Measurements from ENCODE around the gene DGKD.

Gene DGKD

DNA sequence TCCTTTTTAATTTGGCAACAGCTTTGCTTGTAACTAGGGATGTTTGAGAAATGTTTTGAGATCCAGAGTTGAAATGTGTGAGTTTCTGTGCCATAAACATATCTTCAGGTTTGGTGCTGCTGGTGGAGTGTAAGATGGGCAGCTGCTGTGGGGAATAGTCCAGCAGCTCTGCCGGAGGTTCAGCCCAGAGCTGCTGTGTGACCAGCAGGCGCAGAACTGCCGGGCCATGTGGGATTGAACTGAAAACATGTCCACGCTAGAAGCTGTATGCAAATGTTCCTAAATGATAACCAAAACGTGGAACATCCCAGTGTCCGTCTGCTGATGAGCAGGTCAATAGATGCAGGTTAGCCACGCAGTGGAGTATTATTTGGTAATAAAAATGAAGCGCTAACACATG, 99.6 kb downstream of the DGKD start:
- Histone ChIP-seq H3K4me3 (ENCODE audit: low read length in 2 of 2) (no peak overlapping the region), H3K36me3 (ENCODE audit: control insufficient read depth in 2 of 2, insufficient read depth in 2 of 2, low read length in 2 of 2) (peaks cover 56 to 77% of the 10 kb centered on the region in 2 donors), H3K9ac (ENCODE audit: low read length in 2 of 2) (no peak overlapping the region), H3K4me1 (ENCODE audit: control insufficient read depth, insufficient read depth, low read length) (peaks cover 4% of the 10 kb centered on the region), H3K9me3 (ENCODE audit: control insufficient read depth in 2 of 2, low read length in 2 of 2) (no peaks in the 10 kb centered on the region), H3K27me3 (ENCODE audit: control insufficient read depth in 1 of 2, insufficient read depth in 2 of 2, low read length in 2 of 2) (no peaks in the 10 kb centered on the region), H3K27ac (ENCODE audit: low read length) (no peak overlapping the region)

DNA sequence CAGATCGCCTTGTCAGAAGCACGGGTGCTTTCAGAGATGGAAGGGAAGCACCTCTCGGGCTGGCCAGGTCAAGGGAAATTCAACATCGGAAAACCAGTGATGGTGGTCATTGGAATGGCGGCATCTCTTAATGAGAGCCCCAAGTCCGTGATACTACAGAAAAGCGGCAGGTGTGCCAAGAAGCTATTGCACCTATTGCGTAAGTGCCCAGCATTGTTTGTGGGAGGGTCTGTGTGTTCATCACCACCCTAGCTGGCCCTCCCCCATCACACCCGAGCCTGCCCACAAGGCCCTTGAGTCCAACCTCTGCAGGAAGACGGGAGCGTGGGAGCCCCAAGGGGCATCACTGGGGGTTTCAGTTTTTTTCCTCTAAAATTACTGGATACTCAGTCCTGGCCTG, 100.7 kb downstream of the DGKD start:
- peaks cover 65 to 82% of the 10 kb centered on the region in 2 donors for H3K36me3 ChIP-seq (ENCODE audit: control insufficient read depth in 2 of 2, insufficient read depth in 2 of 2, low read length in 2 of 2)

DNA sequence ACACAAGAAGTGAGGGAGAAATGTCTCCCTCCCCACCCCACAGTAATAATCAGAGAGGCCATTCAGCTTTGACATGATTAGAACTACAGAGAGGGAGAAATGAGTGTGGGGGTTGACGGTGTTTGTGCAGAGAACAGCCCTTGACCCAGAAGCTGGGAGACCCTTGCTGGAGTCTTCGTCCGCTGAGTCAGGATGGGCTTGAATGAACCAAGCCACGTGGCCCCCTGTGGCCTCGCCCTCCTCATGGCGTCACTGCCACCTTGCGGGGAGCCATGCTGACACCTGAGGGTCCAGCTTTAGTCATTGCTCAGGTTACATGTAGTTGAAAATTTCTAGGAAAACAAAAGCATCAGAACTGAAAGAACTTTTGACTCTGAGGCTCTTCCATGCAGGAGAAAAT, 101.2 kb downstream of the DGKD start:
- no peaks in the 10 kb centered on the region for H3K9me3 ChIP-seq (ENCODE audit: control insufficient read depth in 2 of 2, low read length in 2 of 2)
- no peaks in the 10 kb centered on the region for H3K4me1 ChIP-seq (ENCODE audit: control insufficient read depth, insufficient read depth, low read length)
- H3K36me3 ChIP-seq (ENCODE audit: control insufficient read depth in 2 of 2, insufficient read depth in 2 of 2, low read length in 2 of 2), result peaks cover 68 to 81% of the 10 kb centered on the region in 2 donors
- H3K27ac ChIP-seq (ENCODE audit: low read length), result no peak overlapping the region
- no peaks in the 10 kb centered on the region for H3K27me3 ChIP-seq (ENCODE audit: control insufficient read depth in 1 of 2, insufficient read depth in 2 of 2, low read length in 2 of 2)
- H3K4me3 ChIP-seq (ENCODE audit: low read length in 2 of 2), result no peak overlapping the region
- H3K9ac ChIP-seq (ENCODE audit: low read length in 2 of 2), result no peak overlapping the region

More for the DNA sequence above, 100.7 kb downstream of the DGKD start:
- H3K4me3 ChIP-seq (ENCODE audit: low read length in 2 of 2), result no peak overlapping the region
- H3K9ac ChIP-seq (ENCODE audit: low read length in 2 of 2), result no peak overlapping the region
- no peak overlapping the region for H3K27ac ChIP-seq (ENCODE audit: low read length)
- no peaks in the 10 kb centered on the region for H3K9me3 ChIP-seq (ENCODE audit: control insufficient read depth in 2 of 2, low read length in 2 of 2)
- no peaks in the 10 kb centered on the region for H3K27me3 ChIP-seq (ENCODE audit: control insufficient read depth in 1 of 2, insufficient read depth in 2 of 2, low read length in 2 of 2)
- no peaks in the 10 kb centered on the region for H3K4me1 ChIP-seq (ENCODE audit: control insufficient read depth, insufficient read depth, low read length)

DNA sequence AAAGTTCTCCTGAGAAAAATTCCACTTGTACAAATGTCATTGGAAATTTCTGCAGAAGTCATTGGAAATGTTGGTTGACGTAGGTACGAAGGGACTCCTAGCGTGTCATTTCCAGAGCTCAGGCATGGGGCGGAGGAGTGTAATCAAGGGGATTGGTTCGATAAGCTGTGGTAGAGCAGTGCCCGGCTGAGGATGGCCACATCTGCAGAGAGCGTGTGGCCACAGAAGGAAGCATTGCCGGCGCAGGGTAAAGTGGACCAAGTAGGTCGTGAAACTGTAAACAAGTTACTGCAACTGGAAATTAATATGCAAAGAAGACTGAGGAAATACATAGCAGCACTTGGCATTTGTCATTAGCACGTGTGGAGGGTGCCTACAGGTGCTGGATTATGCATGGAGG, 101.8 kb downstream of the DGKD start:
- Histone ChIP-seq H3K36me3 (ENCODE audit: control insufficient read depth in 2 of 2, insufficient read depth in 2 of 2, low read length in 2 of 2) (peaks cover 67 to 78% of the 10 kb centered on the region in 2 donors), H3K27ac (ENCODE audit: low read length) (no peak overlapping the region)

DNA sequence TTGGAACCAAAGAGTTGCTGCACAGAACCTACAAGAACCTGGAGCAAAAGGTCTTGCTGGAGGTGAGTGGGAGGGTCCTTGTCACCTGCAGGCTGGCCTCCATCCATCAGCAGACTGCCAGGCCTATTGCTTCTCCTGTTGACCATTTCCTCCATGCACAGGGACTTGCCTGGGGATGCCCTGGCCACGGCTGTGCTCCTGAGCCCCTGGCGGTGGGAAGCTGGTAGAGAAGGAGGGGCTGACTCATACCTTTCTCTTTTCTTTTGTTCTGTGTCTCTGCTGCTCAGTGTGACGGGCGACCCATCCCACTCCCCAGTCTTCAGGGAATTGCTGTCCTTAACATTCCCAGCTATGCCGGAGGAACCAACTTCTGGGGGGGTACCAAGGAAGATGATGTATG, 102.6 kb downstream of the DGKD start:
- peaks cover 67 to 79% of the 10 kb centered on the region in 2 donors for H3K36me3 ChIP-seq (ENCODE audit: control insufficient read depth in 2 of 2, insufficient read depth in 2 of 2, low read length in 2 of 2)
- no peak overlapping the region for H3K27ac ChIP-seq (ENCODE audit: low read length)
- H3K4me3 ChIP-seq (ENCODE audit: low read length in 2 of 2), result no peak overlapping the region
- H3K4me1 ChIP-seq (ENCODE audit: control insufficient read depth, insufficient read depth, low read length), result no peaks in the 10 kb centered on the region
- no peaks in the 10 kb centered on the region for H3K9me3 ChIP-seq (ENCODE audit: control insufficient read depth in 2 of 2, low read length in 2 of 2)
- no peak overlapping the region for H3K9ac ChIP-seq (ENCODE audit: low read length in 2 of 2)
- H3K27me3 ChIP-seq (ENCODE audit: control insufficient read depth in 1 of 2, insufficient read depth in 2 of 2, low read length in 2 of 2), result no peaks in the 10 kb centered on the region

More for the DNA sequence above, 101.8 kb downstream of the DGKD start:
- no peak overlapping the region for H3K9ac ChIP-seq (ENCODE audit: low read length in 2 of 2)
- no peaks in the 10 kb centered on the region for H3K9me3 ChIP-seq (ENCODE audit: control insufficient read depth in 2 of 2, low read length in 2 of 2)
- H3K27me3 ChIP-seq (ENCODE audit: control insufficient read depth in 1 of 2, insufficient read depth in 2 of 2, low read length in 2 of 2), result no peaks in the 10 kb centered on the region
- no peaks in the 10 kb centered on the region for H3K4me1 ChIP-seq (ENCODE audit: control insufficient read depth, insufficient read depth, low read length)
- no peak overlapping the region for H3K4me3 ChIP-seq (ENCODE audit: low read length in 2 of 2)

DNA sequence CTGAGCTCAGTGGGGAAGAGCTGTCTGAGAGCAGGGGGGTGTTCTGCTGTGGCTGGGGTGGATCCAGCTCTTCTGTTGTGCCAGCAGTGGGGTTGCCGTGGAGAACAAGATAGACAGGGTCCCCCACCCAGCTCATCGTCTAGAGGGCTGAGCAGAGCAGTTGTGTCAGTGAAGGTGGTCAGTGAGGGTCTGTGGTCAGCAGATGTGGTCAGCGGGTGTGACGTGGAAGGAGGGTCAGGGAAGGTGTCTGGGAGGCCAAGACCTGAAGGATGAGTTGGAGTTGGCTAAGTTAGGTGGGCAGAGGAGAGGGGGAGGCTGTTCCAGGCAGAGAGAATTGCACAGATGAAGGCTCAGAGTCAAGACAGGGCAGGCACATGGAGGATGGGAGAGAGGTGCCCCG, 103.1 kb downstream of the DGKD start:
- H3K4me1 ChIP-seq (ENCODE audit: control insufficient read depth, insufficient read depth, low read length), result no peaks in the 10 kb centered on the region
- peaks cover 67 to 78% of the 10 kb centered on the region in 2 donors for H3K36me3 ChIP-seq (ENCODE audit: control insufficient read depth in 2 of 2, insufficient read depth in 2 of 2, low read length in 2 of 2)
- H3K9me3 ChIP-seq (ENCODE audit: control insufficient read depth in 2 of 2, low read length in 2 of 2), result no peaks in the 10 kb centered on the region
- no peak overlapping the region for H3K4me3 ChIP-seq (ENCODE audit: low read length in 2 of 2)
- H3K27ac ChIP-seq (ENCODE audit: low read length), result no peak overlapping the region
- H3K27me3 ChIP-seq (ENCODE audit: control insufficient read depth in 1 of 2, insufficient read depth in 2 of 2, low read length in 2 of 2), result no peaks in the 10 kb centered on the region
- H3K9ac ChIP-seq (ENCODE audit: low read length in 2 of 2), result no peak overlapping the region

DNA sequence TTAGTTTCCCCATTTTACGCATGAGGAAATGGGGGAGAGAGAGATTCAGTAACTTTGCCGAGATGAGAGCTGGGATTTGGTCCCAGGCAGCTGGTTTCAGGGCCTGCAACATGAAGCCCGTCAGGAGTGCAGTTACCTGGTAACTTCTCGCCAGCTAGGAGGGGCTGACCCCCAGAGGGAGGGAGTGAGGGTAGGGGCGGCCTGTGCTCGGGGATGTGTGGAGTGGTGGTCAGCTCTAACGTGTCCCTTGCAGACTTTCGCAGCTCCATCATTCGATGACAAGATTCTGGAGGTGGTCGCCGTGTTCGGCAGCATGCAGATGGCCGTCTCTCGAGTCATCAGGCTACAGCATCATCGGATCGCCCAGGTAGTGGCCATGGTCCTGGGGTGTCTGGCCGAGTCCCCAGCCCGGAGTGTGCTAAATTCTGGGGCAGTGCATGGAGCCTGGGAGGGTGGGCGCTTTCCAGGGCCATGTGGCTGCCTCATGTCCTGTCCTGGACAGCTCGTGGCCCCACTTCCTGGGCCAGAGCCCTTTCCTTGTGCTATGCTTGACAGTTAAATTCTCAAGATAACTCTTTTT, 103.8 kb downstream of the DGKD start:
- Histone ChIP-seq H3K27me3 (ENCODE audit: control insufficient read depth in 1 of 2, insufficient read depth in 2 of 2, low read length in 2 of 2) (no peaks in the 10 kb centered on the region), H3K4me3 (ENCODE audit: low read length in 2 of 2) (no peak overlapping the region), H3K36me3 (ENCODE audit: control insufficient read depth in 2 of 2, insufficient read depth in 2 of 2, low read length in 2 of 2) (peaks cover 69 to 77% of the 10 kb centered on the region in 2 donors), H3K27ac (ENCODE audit: low read length) (no peak overlapping the region), H3K9me3 (ENCODE audit: control insufficient read depth in 2 of 2, low read length in 2 of 2) (no peaks in the 10 kb centered on the region), H3K4me1 (ENCODE audit: control insufficient read depth, insufficient read depth, low read length) (no peaks in the 10 kb centered on the region), H3K9ac (ENCODE audit: low read length in 2 of 2) (no peak overlapping the region)

DNA sequence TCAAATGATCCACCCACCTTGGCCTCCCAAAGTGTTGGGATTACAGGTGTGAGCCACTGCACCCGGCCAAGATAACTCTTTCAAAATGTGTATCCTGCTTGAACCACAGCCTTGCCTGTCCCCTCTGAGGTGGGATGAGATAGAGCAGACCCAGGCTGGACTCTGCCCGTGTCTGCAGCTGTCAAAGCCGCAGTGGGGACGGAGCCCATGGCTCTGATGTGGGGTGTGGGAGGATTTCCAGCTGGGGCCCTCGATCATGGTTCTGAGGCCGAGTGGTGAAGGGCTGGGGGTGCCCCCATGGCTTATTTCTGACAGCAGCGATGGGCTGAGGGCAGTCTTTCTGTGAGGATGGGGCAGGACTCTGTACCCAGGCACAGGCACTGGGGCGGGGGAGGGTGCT, 104.5 kb downstream of the DGKD start:
- no peaks in the 10 kb centered on the region for H3K27me3 ChIP-seq (ENCODE audit: control insufficient read depth in 1 of 2, insufficient read depth in 2 of 2, low read length in 2 of 2)
- H3K9me3 ChIP-seq (ENCODE audit: control insufficient read depth in 2 of 2, low read length in 2 of 2), result no peaks in the 10 kb centered on the region
- no peak overlapping the region for H3K4me3 ChIP-seq (ENCODE audit: low read length in 2 of 2)
- no peak overlapping the region for H3K9ac ChIP-seq (ENCODE audit: low read length in 2 of 2)
- peaks cover 71 to 75% of the 10 kb centered on the region in 2 donors for H3K36me3 ChIP-seq (ENCODE audit: control insufficient read depth in 2 of 2, insufficient read depth in 2 of 2, low read length in 2 of 2)
- H3K27ac ChIP-seq (ENCODE audit: low read length), result no peak overlapping the region
- no peaks in the 10 kb centered on the region for H3K4me1 ChIP-seq (ENCODE audit: control insufficient read depth, insufficient read depth, low read length)

DNA sequence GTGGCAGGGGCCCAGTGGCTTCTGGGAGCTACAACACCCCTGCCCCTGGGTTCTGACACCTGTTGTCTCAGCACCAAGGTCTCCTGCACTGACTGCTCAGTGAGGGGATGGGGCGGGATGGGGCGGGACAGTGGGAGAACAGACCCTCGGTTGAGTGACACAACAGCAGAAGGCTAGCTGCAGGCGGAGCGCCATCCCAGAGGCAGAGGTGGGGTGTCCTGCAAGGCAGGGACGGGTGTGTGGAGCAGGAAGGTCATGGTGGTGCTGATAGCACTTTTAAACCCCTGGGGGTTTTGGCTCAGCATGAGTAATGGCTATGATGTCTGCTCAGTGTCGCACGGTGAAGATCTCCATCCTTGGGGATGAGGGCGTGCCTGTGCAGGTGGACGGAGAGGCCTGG, 105.1 kb downstream of the DGKD start:
- Histone ChIP-seq H3K36me3 (ENCODE audit: control insufficient read depth in 2 of 2, insufficient read depth in 2 of 2, low read length in 2 of 2) (peaks cover 73 to 76% of the 10 kb centered on the region in 2 donors), H3K4me3 (ENCODE audit: low read length in 2 of 2) (no peak overlapping the region), H3K27me3 (ENCODE audit: control insufficient read depth in 1 of 2, insufficient read depth in 2 of 2, low read length in 2 of 2) (no peaks in the 10 kb centered on the region)

DNA sequence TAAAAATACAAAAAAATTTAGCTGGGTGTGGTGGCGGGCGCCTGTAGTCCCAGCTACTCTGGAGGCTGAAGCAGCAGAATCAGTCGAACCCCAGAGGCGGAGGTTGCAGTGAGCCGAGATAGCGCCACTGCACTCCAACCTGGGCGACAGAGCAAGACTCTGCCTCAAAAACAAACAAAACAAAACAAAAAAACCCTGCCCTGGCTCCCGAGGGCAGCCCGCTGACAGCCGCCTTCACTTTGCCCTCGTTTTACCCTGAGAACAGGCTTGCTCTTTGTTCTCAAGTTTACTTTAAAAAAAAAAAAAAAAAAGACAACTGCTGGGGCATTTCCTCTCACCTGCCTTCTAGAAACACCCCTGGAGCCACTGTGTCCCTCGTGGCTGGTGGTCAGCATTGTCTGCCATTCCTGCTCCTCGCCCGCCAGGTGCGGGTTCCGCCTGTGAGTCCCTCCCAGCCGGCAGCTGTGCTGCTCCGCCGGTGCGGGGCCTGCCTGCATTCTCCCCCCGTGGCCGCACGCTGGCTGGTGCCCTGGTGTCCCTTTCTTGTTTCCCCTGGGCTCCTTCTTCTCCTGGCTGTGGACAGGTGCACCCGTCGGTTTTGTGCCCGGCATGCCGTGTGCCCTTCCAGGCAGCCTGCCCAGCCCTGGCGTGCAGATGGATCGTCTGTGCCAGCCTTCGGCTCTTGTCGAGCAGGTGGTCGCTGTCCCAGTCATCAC, 106.6 kb downstream of the DGKD start:
- Histone ChIP-seq H3K4me3 (ENCODE audit: low read length in 2 of 2) (no peak overlapping the region), H3K9me3 (ENCODE audit: control insufficient read depth in 2 of 2, low read length in 2 of 2) (no peaks in the 10 kb centered on the region), H3K9ac (ENCODE audit: low read length in 2 of 2) (no peak overlapping the region), H3K36me3 (ENCODE audit: control insufficient read depth in 2 of 2, insufficient read depth in 2 of 2, low read length in 2 of 2) (peaks cover 66 to 69% of the 10 kb centered on the region in 2 donors), H3K27me3 (ENCODE audit: control insufficient read depth in 1 of 2, insufficient read depth in 2 of 2, low read length in 2 of 2) (no peaks in the 10 kb centered on the region), H3K4me1 (ENCODE audit: control insufficient read depth, insufficient read depth, low read length) (no peaks in the 10 kb centered on the region), H3K27ac (ENCODE audit: low read length) (no peak overlapping the region)

More for the DNA sequence above, 105.1 kb downstream of the DGKD start:
- H3K9me3 ChIP-seq (ENCODE audit: control insufficient read depth in 2 of 2, low read length in 2 of 2), result no peaks in the 10 kb centered on the region
- no peak overlapping the region for H3K27ac ChIP-seq (ENCODE audit: low read length)
- no peaks in the 10 kb centered on the region for H3K4me1 ChIP-seq (ENCODE audit: control insufficient read depth, insufficient read depth, low read length)
- H3K9ac ChIP-seq (ENCODE audit: low read length in 2 of 2), result no peak overlapping the region

DNA sequence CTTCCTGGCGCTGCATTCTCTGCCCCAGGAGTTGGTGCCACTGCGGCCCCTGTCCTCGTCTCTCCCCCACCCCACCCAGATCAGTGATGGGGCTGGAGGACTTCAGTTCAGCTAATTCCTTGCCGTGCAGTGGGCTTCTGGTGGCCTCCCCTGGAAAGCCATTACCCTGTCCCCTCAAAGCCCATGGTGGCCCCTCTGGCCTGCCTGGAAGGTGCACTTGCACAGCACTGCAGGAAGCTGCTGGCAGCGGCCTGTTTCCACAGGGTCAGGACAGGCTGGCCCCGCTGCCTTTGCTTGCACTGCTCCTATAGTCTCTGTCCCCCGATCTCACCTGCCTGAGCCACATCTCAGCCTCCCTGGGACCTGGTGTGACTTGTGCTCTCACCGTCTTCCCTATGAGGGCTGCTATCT, 107.2 kb downstream of the DGKD start:
- Histone ChIP-seq H3K27me3 (ENCODE audit: control insufficient read depth in 1 of 2, insufficient read depth in 2 of 2, low read length in 2 of 2) (no peaks in the 10 kb centered on the region), H3K4me1 (ENCODE audit: control insufficient read depth, insufficient read depth, low read length) (no peaks in the 10 kb centered on the region), H3K27ac (ENCODE audit: low read length) (no peak overlapping the region), H3K9me3 (ENCODE audit: control insufficient read depth in 2 of 2, low read length in 2 of 2) (no peaks in the 10 kb centered on the region), H3K9ac (ENCODE audit: low read length in 2 of 2) (no peak overlapping the region), H3K36me3 (ENCODE audit: control insufficient read depth in 2 of 2, insufficient read depth in 2 of 2, low read length in 2 of 2) (peaks cover 65 to 66% of the 10 kb centered on the region in 2 donors), H3K4me3 (ENCODE audit: low read length in 2 of 2) (no peak overlapping the region)
